ENCODE measurements around the gene POP4. TPM values are rescaled to one million over a fixed set of nuclear protein-coding genes. Genes with fewer than 3 reads are reported as not detected.

Gene POP4
- total RNA-seq, 1 experiment from 2014 or later = 116 TPM

GRCh38 chr19:29643361-29643935 is 37.4 kb downstream of the POP4 start:
- Histone ChIP-seq H3K4me1 (ENCODE audit: control insufficient read depth, insufficient read depth, low read length) (peaks cover 13% of the 10 kb centered on the region), H3K4me3 (ENCODE audit: low read depth in 2 of 2, low read length in 2 of 2) (no peak overlapping the region), H3K27ac (ENCODE audit: low read length) (no peak overlapping the region), H3K9me3 (ENCODE audit: control insufficient read depth, insufficient read depth, low read depth, low read length) (no peaks in the 10 kb centered on the region), H3K27me3 (ENCODE audit: control insufficient read depth, insufficient read depth, low read length) (no peaks in the 10 kb centered on the region), H3K36me3 (ENCODE audit: control insufficient read depth, insufficient read depth, low read length) (no peaks in the 10 kb centered on the region)
- no TSS peak for BruUV-seq (replicated peaks)
- ChIA-PET CTCF (no interaction called here), POLR2A (no interaction called here)
- DNase-seq (ENCODE audit: low read depth, low spot score) = no peak
- TF ChIP-seq, protein P1, sequence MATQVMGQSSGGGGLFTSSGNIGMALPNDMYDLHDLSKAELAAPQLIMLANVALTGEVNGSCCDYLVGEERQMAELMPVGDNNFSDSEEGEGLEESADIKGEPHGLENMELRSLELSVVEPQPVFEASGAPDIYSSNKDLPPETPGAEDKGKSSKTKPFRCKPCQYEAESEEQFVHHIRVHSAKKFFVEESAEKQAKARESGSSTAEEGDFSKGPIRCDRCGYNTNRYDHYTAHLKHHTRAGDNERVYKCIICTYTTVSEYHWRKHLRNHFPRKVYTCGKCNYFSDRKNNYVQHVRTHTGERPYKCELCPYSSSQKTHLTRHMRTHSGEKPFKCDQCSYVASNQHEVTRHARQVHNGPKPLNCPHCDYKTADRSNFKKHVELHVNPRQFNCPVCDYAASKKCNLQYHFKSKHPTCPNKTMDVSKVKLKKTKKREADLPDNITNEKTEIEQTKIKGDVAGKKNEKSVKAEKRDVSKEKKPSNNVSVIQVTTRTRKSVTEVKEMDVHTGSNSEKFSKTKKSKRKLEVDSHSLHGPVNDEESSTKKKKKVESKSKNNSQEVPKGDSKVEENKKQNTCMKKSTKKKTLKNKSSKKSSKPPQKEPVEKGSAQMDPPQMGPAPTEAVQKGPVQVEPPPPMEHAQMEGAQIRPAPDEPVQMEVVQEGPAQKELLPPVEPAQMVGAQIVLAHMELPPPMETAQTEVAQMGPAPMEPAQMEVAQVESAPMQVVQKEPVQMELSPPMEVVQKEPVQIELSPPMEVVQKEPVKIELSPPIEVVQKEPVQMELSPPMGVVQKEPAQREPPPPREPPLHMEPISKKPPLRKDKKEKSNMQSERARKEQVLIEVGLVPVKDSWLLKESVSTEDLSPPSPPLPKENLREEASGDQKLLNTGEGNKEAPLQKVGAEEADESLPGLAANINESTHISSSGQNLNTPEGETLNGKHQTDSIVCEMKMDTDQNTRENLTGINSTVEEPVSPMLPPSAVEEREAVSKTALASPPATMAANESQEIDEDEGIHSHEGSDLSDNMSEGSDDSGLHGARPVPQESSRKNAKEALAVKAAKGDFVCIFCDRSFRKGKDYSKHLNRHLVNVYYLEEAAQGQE (IDR thresholded peaks at IDR 0.05; ENCODE audit: insufficient read depth in 1 of 2, low read depth in 2 of 2, low read length in 1 of 2) = no peak
- TF ChIP-seq POLR2AphosphoS5 (IDR thresholded peaks at IDR 0.05; ENCODE audit: low read depth, low read length) (no peak), SIN3A (IDR thresholded peaks at IDR 0.05; ENCODE audit: borderline replicate concordance, insufficient read depth, low read depth, low read length) (no peak), CTCF (IDR thresholded peaks at IDR 0.05) (no peak), TCF7L2 (IDR thresholded peaks at IDR 0.05; ENCODE audit: low read depth, low read length) (no peak)
- in situ Hi-C loops (cut with HindIII; ENCODE audit: low pct_unique_long_range_greater_than_20kb, low sequenced_read_pairs) = no loop called here
- ATAC-seq = no peak
- intact Hi-C loops (cut with micrococcal nuclease; ENCODE audit: unreplicated experiment) = no loop called here

- intact Hi-C loops (cut with micrococcal nuclease; ENCODE audit: unreplicated experiment) = no loop called here
These were observed 38.1 kb downstream of the POP4 start for GRCh38 chr19:29644210-29644609.

More at GRCh38 chr19:29644210-29644609, 38.1 kb downstream of the POP4 start:
- TF ChIP-seq SIN3A (IDR thresholded peaks at IDR 0.05; ENCODE audit: borderline replicate concordance, insufficient read depth, low read depth, low read length) = no peak
- TF ChIP-seq CTCF (IDR thresholded peaks at IDR 0.05) = no peak
- TF ChIP-seq, protein P1 (IDR thresholded peaks at IDR 0.05; ENCODE audit: insufficient read depth in 1 of 2, low read depth in 2 of 2, low read length in 1 of 2) = no peak
- TF ChIP-seq TCF7L2 (IDR thresholded peaks at IDR 0.05; ENCODE audit: low read depth, low read length) = no peak
- CTCF ChIA-PET = no interaction called here
- Histone ChIP-seq H3K9me3 (ENCODE audit: control insufficient read depth, insufficient read depth, low read depth, low read length) (no peaks in the 10 kb centered on the region), H3K36me3 (ENCODE audit: control insufficient read depth, insufficient read depth, low read length) (no peaks in the 10 kb centered on the region), H3K4me3 (ENCODE audit: low read depth in 2 of 2, low read length in 2 of 2) (no peak overlapping the region), H3K4me1 (ENCODE audit: control insufficient read depth, insufficient read depth, low read length) (peaks cover 13% of the 10 kb centered on the region), H3K27me3 (ENCODE audit: control insufficient read depth, insufficient read depth, low read length) (no peaks in the 10 kb centered on the region), H3K27ac (ENCODE audit: low read length) (no peak overlapping the region)
- ATAC-seq = no peak
- in situ Hi-C loops (cut with HindIII; ENCODE audit: low pct_unique_long_range_greater_than_20kb, low sequenced_read_pairs) = no loop called here
- no peak for DNase-seq (ENCODE audit: low read depth, low spot score)
- POLR2A ChIA-PET = interaction anchor here (0.6 kb wide), 1 partner anchor 40 kb away, joined by 7 read pairs; no protein-coding TSS in a partner anchor
- no TSS peak for BruUV-seq (replicated peaks)

All from Panc1 (cell line).